Measurements from ENCODE around the gene SAT1. TPM values are rescaled to one million over a fixed set of nuclear protein-coding genes. Genes with fewer than 3 reads are reported as not detected.

SAT1 gene
- total RNA-seq, 1 donor from 2014 or later: 224 TPM

GRCh38 chrX:23745786-23746185 is 37.2 kb upstream of the SAT1 start:
- H3K27me3 Mint-ChIP-seq (ENCODE audit: low read depth, unreplicated experiment): no peaks in the 10 kb centered on the region
- Histone ChIP-seq H3K4me1 (ENCODE audit: insufficient read depth, low read length) (peaks cover 5% of the 10 kb centered on the region), H3K79me2 (ENCODE audit: insufficient read depth, low read length) (peaks cover 21% of the 10 kb centered on the region), H3K4me2 (ENCODE audit: low read length) (no peak overlapping the region), H3K36me3 (ENCODE audit: insufficient read depth, low read length) (no peaks in the 10 kb centered on the region), H4K20me1 (ENCODE audit: insufficient read depth, low read length) (peaks cover 12% of the 10 kb centered on the region), H2AFZ (ENCODE audit: low read depth, low read length) (no peak overlapping the region), H3K9me3 (ENCODE audit: insufficient read depth, low read depth, low read length) (no peaks in the 10 kb centered on the region), H3K4me3 (ENCODE audit: insufficient read depth, low read depth, low read length) (no peak overlapping the region), H3K27me3 (ENCODE audit: insufficient read depth, low read length) (no peaks in the 10 kb centered on the region), H3K27ac (ENCODE audit: low read depth, low read length) (no peak overlapping the region), H3K9ac (ENCODE audit: low read length) (no peak overlapping the region)
- no peaks in the 10 kb centered on the region for H3K36me3 Mint-ChIP-seq (ENCODE audit: low read depth, unreplicated experiment)
- H3K9me3 Mint-ChIP-seq (ENCODE audit: unreplicated experiment): no peaks in the 10 kb centered on the region
- FAIRE-seq: peak; percentile 88
- no peak overlapping the region for H3K27ac Mint-ChIP-seq (ENCODE audit: unreplicated experiment)
- no peak for TF ChIP-seq EZH2 (IDR thresholded peaks at IDR 0.05; ENCODE audit: insufficient read depth, low read length)
- TF ChIP-seq CTCF (IDR thresholded peaks at IDR 0.05; ENCODE audit: insufficient read depth, low read depth, low read length): no peak
- H3K4me1 Mint-ChIP-seq (ENCODE audit: low read depth, unreplicated experiment): no peaks in the 10 kb centered on the region
- no peak overlapping the region for H3K4me3 Mint-ChIP-seq (ENCODE audit: unreplicated experiment)
- no peak for DNase-seq (ENCODE audit: low read depth)

- Histone ChIP-seq H4K20me1 (ENCODE audit: insufficient read depth, low read length) (no peaks in the 10 kb centered on the region), H3K36me3 (ENCODE audit: insufficient read depth, low read length) (no peaks in the 10 kb centered on the region), H2AFZ (ENCODE audit: low read depth, low read length) (no peak overlapping the region), H3K27me3 (ENCODE audit: insufficient read depth, low read length) (no peaks in the 10 kb centered on the region), H3K79me2 (ENCODE audit: insufficient read depth, low read length) (no peaks in the 10 kb centered on the region), H3K9ac (ENCODE audit: low read length) (no peak overlapping the region), H3K4me3 (ENCODE audit: insufficient read depth, low read depth, low read length) (no peak overlapping the region), H3K4me2 (ENCODE audit: low read length) (no peak overlapping the region), H3K9me3 (ENCODE audit: insufficient read depth, low read depth, low read length) (no peaks in the 10 kb centered on the region), H3K27ac (ENCODE audit: low read depth, low read length) (no peak overlapping the region), H3K4me1 (ENCODE audit: insufficient read depth, low read length) (peaks cover 7% of the 10 kb centered on the region)
- Mint-ChIP-seq H3K4me3 (ENCODE audit: unreplicated experiment) (no peak overlapping the region), H3K27ac (ENCODE audit: unreplicated experiment) (no peak overlapping the region), H3K4me1 (ENCODE audit: low read depth, unreplicated experiment) (no peaks in the 10 kb centered on the region), H3K27me3 (ENCODE audit: low read depth, unreplicated experiment) (no peaks in the 10 kb centered on the region), H3K36me3 (ENCODE audit: low read depth, unreplicated experiment) (no peaks in the 10 kb centered on the region), H3K9me3 (ENCODE audit: unreplicated experiment) (no peaks in the 10 kb centered on the region)
- FAIRE-seq (no peak), DNase-seq (ENCODE audit: low read depth) (no peak)
- TF ChIP-seq EZH2 (IDR thresholded peaks at IDR 0.05; ENCODE audit: insufficient read depth, low read length): no peak
- TF ChIP-seq CTCF (IDR thresholded peaks at IDR 0.05; ENCODE audit: insufficient read depth, low read depth, low read length): no peak
Measured at GRCh38 chrX:23749129-23749528, 33.8 kb upstream of the SAT1 start.

- TF ChIP-seq EZH2 (IDR thresholded peaks at IDR 0.05; ENCODE audit: insufficient read depth, low read length) (no peak), CTCF (IDR thresholded peaks at IDR 0.05; ENCODE audit: insufficient read depth, low read depth, low read length) (no peak)
- no peak for FAIRE-seq
- H3K36me3 ChIP-seq (ENCODE audit: insufficient read depth, low read length): no peaks in the 10 kb centered on the region
Measured at GRCh38 chrX:23749576-23749975, 33.4 kb upstream of the SAT1 start.

More at GRCh38 chrX:23749576-23749975, 33.4 kb upstream of the SAT1 start:
- Mint-ChIP-seq H3K27ac (ENCODE audit: unreplicated experiment) (no peak overlapping the region), H3K4me1 (ENCODE audit: low read depth, unreplicated experiment) (no peaks in the 10 kb centered on the region), H3K36me3 (ENCODE audit: low read depth, unreplicated experiment) (no peaks in the 10 kb centered on the region), H3K9me3 (ENCODE audit: unreplicated experiment) (no peaks in the 10 kb centered on the region), H3K27me3 (ENCODE audit: low read depth, unreplicated experiment) (no peaks in the 10 kb centered on the region), H3K4me3 (ENCODE audit: unreplicated experiment) (no peak overlapping the region)
- no peak overlapping the region for H3K27ac ChIP-seq (ENCODE audit: low read depth, low read length)
- peaks cover 7% of the 10 kb centered on the region for H3K4me1 ChIP-seq (ENCODE audit: insufficient read depth, low read length)
- no peaks in the 10 kb centered on the region for H3K9me3 ChIP-seq (ENCODE audit: insufficient read depth, low read depth, low read length)
- H3K79me2 ChIP-seq (ENCODE audit: insufficient read depth, low read length): no peaks in the 10 kb centered on the region
- no peak overlapping the region for H3K4me3 ChIP-seq (ENCODE audit: insufficient read depth, low read depth, low read length)
- H3K27me3 ChIP-seq (ENCODE audit: insufficient read depth, low read length): no peaks in the 10 kb centered on the region
- H4K20me1 ChIP-seq (ENCODE audit: insufficient read depth, low read length): no peaks in the 10 kb centered on the region
- DNase-seq (ENCODE audit: low read depth): no peak
- H2AFZ ChIP-seq (ENCODE audit: low read depth, low read length): no peak overlapping the region
- H3K9ac ChIP-seq (ENCODE audit: low read length): no peak overlapping the region
- H3K4me2 ChIP-seq (ENCODE audit: low read length): no peak overlapping the region
